ENCODE measurements around the gene CEACAM19. TPM values are rescaled to one million over a fixed set of nuclear protein-coding genes. Genes with fewer than 3 reads are reported as not detected.

Gene CEACAM19
- total RNA-seq, 4 donors from 2014 or later: 2.5 to 5.1 (median 3.7) TPM

- peaks cover 17 to 25% (median 20%) of the 10 kb centered on the region in 4 donors for H3K4me1 ChIP-seq
- TF ChIP-seq EP300 (IDR thresholded peaks at IDR 0.05) (no peak), CTCF (IDR thresholded peaks at IDR 0.05) (peak in 2 of 3 experiments; percentile 85 to 92)
- H3K9me3 ChIP-seq: no peaks in the 10 kb centered on the region
- no peak overlapping the region for H3K4me3 ChIP-seq
- intact Hi-C loops (cut with DNase I): loop anchor here (1.0 to 5.0 kb wide), 3 partner anchors 33 to 155 kb away; no protein-coding TSS in a partner anchor
- H3K36me3 ChIP-seq: no peaks in the 10 kb centered on the region
- 44% methylated on average over 10 of the region's 11 CpGs for WGBS
- H3K27ac ChIP-seq (replicated peaks in 1 of 4): no peak overlapping the region
- no peaks in the 10 kb centered on the region for H3K27me3 ChIP-seq
- DNase-seq (ENCODE audit: extremely low spot score): no peak
Observed at GRCh38 chr19:44689290-44690130, 18.2 kb downstream of the CEACAM19 start.

GRCh38 chr19:44690131-44690440 lies 18.8 kb downstream of the CEACAM19 start:
- no peak for DNase-seq (ENCODE audit: extremely low spot score)
- Histone ChIP-seq H3K4me1 (peaks cover 12 to 24% (median 17%) of the 10 kb centered on the region in 4 donors), H3K36me3 (no peaks in the 10 kb centered on the region), H3K27me3 (no peaks in the 10 kb centered on the region), H3K27ac (replicated peaks in 1 of 4) (no peak overlapping the region), H3K9me3 (no peaks in the 10 kb centered on the region), H3K4me3 (no peak overlapping the region)
- intact Hi-C loops (cut with DNase I): no loop called here
- TF ChIP-seq EP300 (IDR thresholded peaks at IDR 0.05): no peak
- TF ChIP-seq POLR2AphosphoS5 (IDR thresholded peaks at IDR 0.05): no peak
- no peak for TF ChIP-seq POLR2A (IDR thresholded peaks at IDR 0.05; ENCODE audit: low read depth)
- TF ChIP-seq CTCF (IDR thresholded peaks at IDR 0.05): no peak
- WGBS: 87% methylated on average over 3 of the region's 3 CpGs

DNA sequence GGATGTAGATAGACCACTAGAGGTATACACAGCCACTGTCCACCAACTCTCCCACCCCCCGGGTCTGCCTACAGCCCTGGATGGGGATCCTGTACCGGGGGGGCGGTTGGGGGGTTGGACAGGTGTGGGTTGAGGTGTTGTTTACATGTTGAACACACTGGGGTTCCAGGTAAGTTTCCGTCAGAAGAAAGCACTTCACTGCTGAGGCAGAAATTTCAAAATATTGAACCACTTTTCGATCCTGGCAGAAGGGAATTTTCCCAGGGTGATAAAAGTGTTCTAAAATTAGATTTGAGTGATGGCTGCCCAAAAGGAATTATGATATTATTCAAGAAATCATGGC lies 21.1 kb downstream of the CEACAM19 start:
- no peak overlapping the region for H3K4me3 ChIP-seq
- TF ChIP-seq CTCF (IDR thresholded peaks at IDR 0.05) (no peak), POLR2AphosphoS5 (IDR thresholded peaks at IDR 0.05) (no peak), EP300 (IDR thresholded peaks at IDR 0.05) (no peak), POLR2A (IDR thresholded peaks at IDR 0.05; ENCODE audit: low read depth) (no peak)
- H3K27me3 ChIP-seq: peaks cover 0 to 2% (median 0%) of the 10 kb centered on the region in 4 donors
- no peaks in the 10 kb centered on the region for H3K36me3 ChIP-seq
- intact Hi-C loops (cut with DNase I): no loop called here
- no peak for DNase-seq (ENCODE audit: extremely low spot score)
- peaks cover 11 to 24% (median 16%) of the 10 kb centered on the region in 4 donors for H3K4me1 ChIP-seq
- WGBS: 54% methylated on average over 5 of the region's 5 CpGs
- H3K27ac ChIP-seq (replicated peaks in 1 of 4): peak overlapping the region in 1 of 4 donors; percentile 5
- H3K9me3 ChIP-seq: no peaks in the 10 kb centered on the region

- Histone ChIP-seq H3K27me3 (peaks cover 0 to 19% (median 0%) of the 10 kb centered on the region in 4 donors), H3K9me3 (no peaks in the 10 kb centered on the region), H3K27ac (replicated peaks in 1 of 4) (no peak overlapping the region), H3K36me3 (no peaks in the 10 kb centered on the region), H3K4me3 (no peak overlapping the region), H3K4me1 (peaks cover 7 to 22% (median 11%) of the 10 kb centered on the region in 4 donors)
- WGBS: 85% methylated on average over 2 of the region's 2 CpGs
- DNase-seq (ENCODE audit: extremely low spot score): no peak
- TF ChIP-seq EP300 (IDR thresholded peaks at IDR 0.05) (no peak), POLR2A (IDR thresholded peaks at IDR 0.05; ENCODE audit: low read depth) (no peak), CTCF (IDR thresholded peaks at IDR 0.05) (no peak)
- intact Hi-C loops (cut with DNase I): no loop called here
Observed at GRCh38 chr19:44694184-44694579, 22.9 kb downstream of the CEACAM19 start.
